Neural progenitor cell (in vitro differentiated cells): Measurements from ENCODE around the gene GPR37L1.

ENCODE experiments used
- EZH2 ChIP-seq: fragments of 200-600 bp; sonication (generic); IDR thresholded peaks from 2 replicates; pipeline ENCODE4 v1.6.1; 2017; ENCODE audit warnings: antibody characterized with exemption, mild to moderate bottlenecking, moderate library complexity
- TF ChIP-seq, protein P1 (sequence below): fragments of 200-600 bp; sonication (generic); IDR thresholded peaks from 2 replicates; pipeline ENCODE4 v1.5.1; 2017; ENCODE audit warnings: antibody characterized with exemption, mild to moderate bottlenecking

DNA sequence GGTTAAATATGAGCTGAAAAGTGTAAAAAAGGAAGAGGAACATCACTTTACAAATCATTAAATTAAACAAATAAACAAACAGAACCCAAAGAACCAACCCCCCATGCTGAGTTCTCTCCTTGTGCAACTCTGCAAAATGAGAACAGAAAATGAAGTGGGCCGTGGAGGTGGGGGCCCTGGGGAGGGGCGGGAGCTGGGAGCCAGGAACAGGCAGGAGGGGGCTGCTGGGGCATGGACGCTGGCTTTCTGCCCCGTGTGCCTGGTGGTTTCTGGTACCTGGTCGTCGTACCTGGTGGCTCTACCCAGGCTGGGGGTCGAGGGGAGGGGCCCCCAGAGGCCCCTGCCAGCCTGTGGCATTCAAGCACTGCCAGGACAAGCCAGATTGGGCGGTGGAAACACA is 10.8 kb downstream of the GPR37L1 start:
- TF ChIP-seq, protein P1, sequence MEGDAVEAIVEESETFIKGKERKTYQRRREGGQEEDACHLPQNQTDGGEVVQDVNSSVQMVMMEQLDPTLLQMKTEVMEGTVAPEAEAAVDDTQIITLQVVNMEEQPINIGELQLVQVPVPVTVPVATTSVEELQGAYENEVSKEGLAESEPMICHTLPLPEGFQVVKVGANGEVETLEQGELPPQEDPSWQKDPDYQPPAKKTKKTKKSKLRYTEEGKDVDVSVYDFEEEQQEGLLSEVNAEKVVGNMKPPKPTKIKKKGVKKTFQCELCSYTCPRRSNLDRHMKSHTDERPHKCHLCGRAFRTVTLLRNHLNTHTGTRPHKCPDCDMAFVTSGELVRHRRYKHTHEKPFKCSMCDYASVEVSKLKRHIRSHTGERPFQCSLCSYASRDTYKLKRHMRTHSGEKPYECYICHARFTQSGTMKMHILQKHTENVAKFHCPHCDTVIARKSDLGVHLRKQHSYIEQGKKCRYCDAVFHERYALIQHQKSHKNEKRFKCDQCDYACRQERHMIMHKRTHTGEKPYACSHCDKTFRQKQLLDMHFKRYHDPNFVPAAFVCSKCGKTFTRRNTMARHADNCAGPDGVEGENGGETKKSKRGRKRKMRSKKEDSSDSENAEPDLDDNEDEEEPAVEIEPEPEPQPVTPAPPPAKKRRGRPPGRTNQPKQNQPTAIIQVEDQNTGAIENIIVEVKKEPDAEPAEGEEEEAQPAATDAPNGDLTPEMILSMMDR, result no peak
- no peak for TF ChIP-seq EZH2
